ENCODE measurements around the gene ANP32E.

GRCh38 chr1:150212070-150212469 is 23.8 kb downstream of the ANP32E start:
- TF ChIP-seq, protein P1, sequence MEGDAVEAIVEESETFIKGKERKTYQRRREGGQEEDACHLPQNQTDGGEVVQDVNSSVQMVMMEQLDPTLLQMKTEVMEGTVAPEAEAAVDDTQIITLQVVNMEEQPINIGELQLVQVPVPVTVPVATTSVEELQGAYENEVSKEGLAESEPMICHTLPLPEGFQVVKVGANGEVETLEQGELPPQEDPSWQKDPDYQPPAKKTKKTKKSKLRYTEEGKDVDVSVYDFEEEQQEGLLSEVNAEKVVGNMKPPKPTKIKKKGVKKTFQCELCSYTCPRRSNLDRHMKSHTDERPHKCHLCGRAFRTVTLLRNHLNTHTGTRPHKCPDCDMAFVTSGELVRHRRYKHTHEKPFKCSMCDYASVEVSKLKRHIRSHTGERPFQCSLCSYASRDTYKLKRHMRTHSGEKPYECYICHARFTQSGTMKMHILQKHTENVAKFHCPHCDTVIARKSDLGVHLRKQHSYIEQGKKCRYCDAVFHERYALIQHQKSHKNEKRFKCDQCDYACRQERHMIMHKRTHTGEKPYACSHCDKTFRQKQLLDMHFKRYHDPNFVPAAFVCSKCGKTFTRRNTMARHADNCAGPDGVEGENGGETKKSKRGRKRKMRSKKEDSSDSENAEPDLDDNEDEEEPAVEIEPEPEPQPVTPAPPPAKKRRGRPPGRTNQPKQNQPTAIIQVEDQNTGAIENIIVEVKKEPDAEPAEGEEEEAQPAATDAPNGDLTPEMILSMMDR (IDR thresholded peaks at IDR 0.05), result no peak
- no peak for TF ChIP-seq POLR2A (IDR thresholded peaks at IDR 0.05)

Data from vagina (tissue), 2 donors.